Activated CD4-positive, alpha-beta T cell treated with anti-CD3 and anti-CD28 coated beads for 36 hours (primary cell): ENCODE measurements around the gene TVP23A. TPM values are rescaled to one million over a fixed set of nuclear protein-coding genes. Genes with fewer than 3 reads are reported as not detected.
"Not testable (repeated sequence)": the region's sequence is repeated elsewhere in the genome, so short reads cannot be mapped to it uniquely, and the experiment has no call there.

Experiments
- ATAC-seq: fragments of 200-7000 bp; cut with Tn5 transposase; one replicate; pipeline ENCODE4 v1.10.0; 2021; ENCODE audit warnings: mild to moderate bottlenecking, moderate library complexity
- CTCF ChIA-PET: fragments of 350-600 bp; sonication (Branson Sonifier 250); formaldehyde crosslinking; loops from one replicate; lab custom pipeline; 2021; ENCODE audit warnings: antibody characterized with exemption; lab: Charles Lee
- POLR2A ChIA-PET: fragments of 350-600 bp; sonication (Branson Sonifier 250); formaldehyde crosslinking; loops from one replicate; lab custom pipeline; 2021; ENCODE audit warnings: antibody characterized with exemption, inconsistent platforms; lab: Charles Lee
- DNase-seq: peaks from one replicate; pipeline ENCODE4 v3.0.0-alpha.2; 2020
- H3K27ac Mint-ChIP-seq: one replicate; pipeline ENCODE4 v1.8.0; 2021; ENCODE audit warnings: mixed read lengths
- H3K27me3 Mint-ChIP-seq: one replicate; pipeline ENCODE4 v1.8.0; 2021; ENCODE audit warnings: mixed read lengths
- H3K36me3 Mint-ChIP-seq: one replicate; pipeline ENCODE4 v1.8.0; 2021; ENCODE audit warnings: low read depth, mixed read lengths
- H3K4me1 Mint-ChIP-seq: one replicate; pipeline ENCODE4 v1.8.0; 2021; ENCODE audit warnings: mixed read lengths
- H3K4me3 Mint-ChIP-seq: one replicate; pipeline ENCODE4 v1.8.0; 2021; ENCODE audit warnings: mild to moderate bottlenecking, moderate library complexity, mixed read lengths
- H3K9me3 Mint-ChIP-seq: one replicate; pipeline ENCODE4 v1.8.0; 2021; ENCODE audit warnings: low read depth, mixed read lengths
- intact Hi-C, 2 experiments: fragments of 100-400 bp; cut with DNase I in 1 of 2; cut with micrococcal nuclease in 1 of 2; formaldehyde crosslinking; loops; one replicate each; pipeline versions ENCODE4 v1.14.2 to v1.15.1; 2022 to 2024; cut with DNase I, micrococcal nuclease
- total RNA-seq, 2 experiments: library from RNA; stranded (reverse); gene quantifications; one replicate each; pipeline ENCODE4 v1.2.3, GENCODE V29; 2021

TVP23A gene
- total RNA-seq, 2 experiments from 2014 or later: 0.09 TPM; not detected in 1

- DNase-seq: no peak
- H3K4me1 Mint-ChIP-seq: peaks cover 5% of the 10 kb centered on the region
- H3K9me3 Mint-ChIP-seq: no peaks in the 10 kb centered on the region
- H3K27ac Mint-ChIP-seq: no peak overlapping the region
- CTCF ChIA-PET: interaction anchor here (0.6 kb wide), 1 partner anchor 1793 kb away, joined by 3 read pairs; no protein-coding TSS in a partner anchor
- H3K4me3 Mint-ChIP-seq: no peak overlapping the region
- intact Hi-C loops: no loop called here
- POLR2A ChIA-PET: no interaction called here
- H3K36me3 Mint-ChIP-seq: no peaks in the 10 kb centered on the region
- ATAC-seq: no peak
- H3K27me3 Mint-ChIP-seq: peaks cover 12% of the 10 kb centered on the region
Observed at GRCh38 chr16:10834766-10835165, 16.2 kb upstream of the TVP23A start.

GRCh38 chr16:10834130-10834529, 15.5 kb upstream of the TVP23A start:
- no peak for DNase-seq
- CTCF ChIA-PET: no interaction called here

GRCh38 chr16:10833271-10833670, 14.7 kb upstream of the TVP23A start:
- intact Hi-C loops: no loop called here
- H3K9me3 Mint-ChIP-seq: no peaks in the 10 kb centered on the region

More at GRCh38 chr16:10834130-10834529, 15.5 kb upstream of the TVP23A start:
- Mint-ChIP-seq H3K27me3 (peaks cover 12% of the 10 kb centered on the region), H3K9me3 (no peaks in the 10 kb centered on the region), H3K27ac (no peak overlapping the region), H3K36me3 (no peaks in the 10 kb centered on the region), H3K4me1 (peaks cover 5% of the 10 kb centered on the region), H3K4me3 (no peak overlapping the region)
- no peak for ATAC-seq
- POLR2A ChIA-PET: no interaction called here
- intact Hi-C loops: no loop called here

GRCh38 chr16:10831894-10832886, 13.6 kb upstream of the TVP23A start:
- H3K36me3 Mint-ChIP-seq: no peaks in the 10 kb centered on the region
- no peak overlapping the region for H3K27ac Mint-ChIP-seq
- no peak for ATAC-seq
- ChIA-PET POLR2A (interaction anchor here (0.6 kb wide), 1 partner anchor 127 kb away, joined by 3 read pairs; no protein-coding TSS in a partner anchor), CTCF (interaction anchor here (0.5 to 1.1 kb wide), 5 partner anchors 36 to 1279 kb away, joined by 3 to 4 read pairs (median 4); no protein-coding TSS in a partner anchor)
- H3K9me3 Mint-ChIP-seq: no peaks in the 10 kb centered on the region
- H3K4me1 Mint-ChIP-seq: peaks cover 5% of the 10 kb centered on the region
- H3K4me3 Mint-ChIP-seq: no peak overlapping the region
- no peak for DNase-seq
- H3K27me3 Mint-ChIP-seq: peaks cover 8% of the 10 kb centered on the region
- intact Hi-C loops: no loop called here

More at GRCh38 chr16:10833271-10833670, 14.7 kb upstream of the TVP23A start:
- ChIA-PET CTCF (interaction anchor here (0.6 to 1.1 kb wide), 3 partner anchors 36 to 570 kb away, joined by 3 to 4 read pairs (median 3); no protein-coding TSS in a partner anchor), POLR2A (no interaction called here)
- Mint-ChIP-seq H3K27me3 (peaks cover 12% of the 10 kb centered on the region), H3K36me3 (no peaks in the 10 kb centered on the region), H3K4me1 (peaks cover 5% of the 10 kb centered on the region), H3K4me3 (no peak overlapping the region), H3K27ac (no peak overlapping the region)
- DNase-seq (no peak), ATAC-seq (no peak)

DNA sequence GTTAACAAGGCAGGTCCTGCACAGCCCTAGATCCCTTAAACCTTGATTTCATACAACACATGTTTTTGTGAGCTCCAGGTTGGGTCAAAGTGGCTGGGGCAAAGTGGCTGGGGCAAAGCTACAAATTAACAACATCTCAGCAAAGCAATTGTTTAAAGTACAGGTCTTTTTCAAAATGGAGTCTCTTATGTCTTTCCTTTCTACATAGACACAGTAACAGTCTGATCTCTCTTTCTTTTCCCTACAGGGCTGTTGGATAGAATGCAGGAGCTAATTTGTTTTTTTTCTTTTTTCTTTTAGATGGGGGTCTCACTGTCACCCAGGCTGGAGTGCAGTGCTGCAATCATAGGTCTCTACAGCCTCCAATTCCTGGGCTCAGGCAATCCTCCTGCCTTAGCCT, 11.6 kb upstream of the TVP23A start:
- H3K27ac Mint-ChIP-seq, CTCF ChIA-PET, intact Hi-C loops, H3K9me3 Mint-ChIP-seq, H3K4me1 Mint-ChIP-seq, H3K4me3 Mint-ChIP-seq, ATAC-seq, H3K27me3 Mint-ChIP-seq, DNase-seq, H3K36me3 Mint-ChIP-seq: not testable (repeated sequence)
- POLR2A ChIA-PET: interaction anchor here (0.6 kb wide), 1 partner anchor 77 kb away, joined by 4 read pairs; no protein-coding TSS in a partner anchor

DNA sequence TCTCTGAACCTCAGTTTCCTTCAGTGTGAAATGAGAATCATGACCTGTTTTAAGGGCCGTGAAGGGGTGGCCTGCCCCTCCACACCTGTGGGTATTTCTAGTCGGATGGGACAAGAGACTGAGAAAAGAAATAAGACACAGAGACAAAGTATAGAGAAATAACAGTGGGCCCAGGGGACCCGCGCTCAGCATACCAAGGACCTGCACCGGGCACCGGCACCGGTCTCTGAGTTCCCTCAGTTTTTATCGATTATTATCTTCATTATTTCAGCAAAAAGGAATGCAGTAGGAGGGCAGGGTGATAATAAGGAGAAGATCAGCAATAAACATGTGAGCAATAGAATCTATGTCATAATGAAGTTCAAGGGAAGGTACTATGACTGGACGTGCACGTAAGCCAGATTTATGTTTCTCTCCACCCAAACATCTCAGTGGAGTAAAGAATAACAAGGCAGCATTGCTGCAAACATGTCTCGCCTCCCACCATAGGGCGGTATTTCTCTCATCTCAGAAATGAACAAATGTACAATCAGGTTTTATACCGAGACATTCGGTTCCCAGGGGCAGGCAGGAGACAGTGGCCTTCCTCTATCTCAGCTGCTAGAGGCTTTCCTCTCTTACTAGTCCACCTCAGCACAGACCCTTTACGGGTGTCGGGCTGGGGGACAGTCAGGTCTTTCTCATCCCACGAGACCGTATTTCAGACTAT, 10.9 kb upstream of the TVP23A start:
- H3K27me3 Mint-ChIP-seq, H3K36me3 Mint-ChIP-seq, H3K27ac Mint-ChIP-seq, H3K9me3 Mint-ChIP-seq, DNase-seq, POLR2A ChIA-PET, intact Hi-C loops, H3K4me1 Mint-ChIP-seq, CTCF ChIA-PET, ATAC-seq, H3K4me3 Mint-ChIP-seq: not testable (repeated sequence)

GRCh38 chr16:10828851-10829366, 10.3 kb upstream of the TVP23A start:
- Mint-ChIP-seq H3K27me3 (peaks cover under 1% of the 10 kb centered on the region), H3K27ac (no peak overlapping the region), H3K36me3 (no peaks in the 10 kb centered on the region), H3K9me3 (no peaks in the 10 kb centered on the region), H3K4me3 (no peak overlapping the region), H3K4me1 (no peaks in the 10 kb centered on the region)
- ChIA-PET POLR2A (no interaction called here), CTCF (no interaction called here)
- intact Hi-C loops: no loop called here
- DNase-seq (no peak), ATAC-seq (no peak)

DNA sequence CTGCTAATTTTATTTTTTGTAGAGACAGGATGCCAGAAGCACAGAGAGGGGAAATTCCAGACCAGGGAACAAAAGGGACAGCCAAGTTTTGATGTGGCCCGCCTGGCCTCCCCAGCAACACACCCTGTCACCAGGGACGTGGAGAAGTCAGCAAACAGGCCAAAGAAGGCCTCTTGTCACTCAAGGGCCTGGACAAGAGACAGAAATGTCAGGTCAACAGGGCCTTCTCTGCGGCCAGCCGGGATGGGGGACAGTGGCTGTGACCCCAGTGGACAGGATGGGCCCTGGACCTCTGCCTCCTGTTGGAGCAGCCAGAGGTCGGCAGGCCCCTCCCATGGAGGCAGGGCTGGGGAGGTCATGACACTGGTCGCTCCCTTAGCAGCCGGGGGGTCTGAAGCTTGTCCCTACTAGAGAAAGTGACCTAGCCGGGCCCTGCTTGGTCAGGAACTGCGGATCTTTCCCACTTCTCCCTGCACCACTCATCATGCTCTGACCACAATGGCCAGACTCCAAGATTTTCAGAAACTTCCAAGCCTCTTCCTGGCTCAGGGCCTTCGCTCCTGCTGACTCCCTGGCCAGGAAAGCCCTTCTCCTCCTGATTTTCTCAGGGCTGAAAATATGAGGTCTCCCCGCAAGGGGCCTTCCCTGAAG, 9.2 kb upstream of the TVP23A start:
- no peaks in the 10 kb centered on the region for H3K36me3 Mint-ChIP-seq
- ChIA-PET POLR2A (no interaction called here), CTCF (no interaction called here)
- H3K4me1 Mint-ChIP-seq: no peaks in the 10 kb centered on the region
- intact Hi-C loops: no loop called here
- H3K27me3 Mint-ChIP-seq: no peaks in the 10 kb centered on the region
- ATAC-seq (no peak), DNase-seq (no peak)
- H3K4me3 Mint-ChIP-seq: no peak overlapping the region
- H3K9me3 Mint-ChIP-seq: no peaks in the 10 kb centered on the region
- H3K27ac Mint-ChIP-seq: no peak overlapping the region

GRCh38 chr16:10824111-10824893, 5.7 kb upstream of the TVP23A start:
- no peaks in the 10 kb centered on the region for H3K4me1 Mint-ChIP-seq
- no peak for ATAC-seq
- ChIA-PET POLR2A (no interaction called here), CTCF (no interaction called here)
- H3K36me3 Mint-ChIP-seq: no peaks in the 10 kb centered on the region
- H3K4me3 Mint-ChIP-seq: no peak overlapping the region
- DNase-seq: no peak
- H3K9me3 Mint-ChIP-seq: no peaks in the 10 kb centered on the region
- no peak overlapping the region for H3K27ac Mint-ChIP-seq
- intact Hi-C loops: loop anchor here in 1 of 2 experiments (5.0 kb wide), 2 partner anchors 52 to 1672 kb away; no protein-coding TSS in a partner anchor
- H3K27me3 Mint-ChIP-seq: no peaks in the 10 kb centered on the region

- ChIA-PET POLR2A (no interaction called here), CTCF (no interaction called here)
- H3K36me3 Mint-ChIP-seq: no peaks in the 10 kb centered on the region
- no peak overlapping the region for H3K27ac Mint-ChIP-seq
- DNase-seq (no peak), ATAC-seq (no peak)
- H3K27me3 Mint-ChIP-seq: peaks cover 4% of the 10 kb centered on the region
- intact Hi-C loops: loop anchor here in 1 of 2 experiments (5.0 kb wide), 2 partner anchors 50 to 1670 kb away; no protein-coding TSS in a partner anchor
- H3K9me3 Mint-ChIP-seq: no peaks in the 10 kb centered on the region
- no peak overlapping the region for H3K4me3 Mint-ChIP-seq
- H3K4me1 Mint-ChIP-seq: no peaks in the 10 kb centered on the region
Observed at GRCh38 chr16:10822702-10823101, 4.1 kb upstream of the TVP23A start.
